Stomach smooth muscle (tissue), 2 donors: Measurements from ENCODE around the gene ADARB1.
"Not testable (repeated sequence)": the region's sequence is repeated elsewhere in the genome, so short reads cannot be mapped to it uniquely, and the experiment has no call there.

Source experiments
- H3K27ac ChIP-seq: one replicate; pipeline ENCODE4 v1.7.0; 2013; ENCODE audit warnings: mild to moderate bottlenecking, low read length, inconsistent platforms
- H3K27me3 ChIP-seq, 2 donors: one replicate each; pipeline ENCODE4 v1.7.0; 2013; ENCODE audit warnings: low read length in 2 of 2; ENCODE audit not compliant: insufficient read depth in 2 of 2, control insufficient read depth in 1 of 2
- H3K36me3 ChIP-seq, 2 donors: one replicate each; pipeline ENCODE4 v1.7.0; 2013; ENCODE audit warnings: low read length in 2 of 2; ENCODE audit not compliant: control insufficient read depth in 2 of 2, insufficient read depth in 2 of 2
- H3K4me1 ChIP-seq: one replicate; pipeline ENCODE4 v1.7.0; 2013; ENCODE audit warnings: low read length; ENCODE audit not compliant: control insufficient read depth, insufficient read depth
- H3K4me3 ChIP-seq, 2 donors: one replicate each; pipeline ENCODE4 v1.7.0; 2013; ENCODE audit warnings: low read length in 2 of 2
- H3K9ac ChIP-seq, 2 donors: one replicate each; pipeline ENCODE4 v1.7.0; 2013; ENCODE audit warnings: low read length in 2 of 2, mild to moderate bottlenecking in 1 of 2
- H3K9me3 ChIP-seq, 2 donors: one replicate each; pipeline ENCODE4 v1.7.0; 2013; ENCODE audit warnings: low read length in 2 of 2; ENCODE audit not compliant: control insufficient read depth in 2 of 2
- donor health status: healthy.
- donor health status: Pancreatic carcinoma.

The ADARB1 gene

GRCh38 chr21:45136927-45137611 is 62.7 kb downstream of the ADARB1 start:
- H3K4me1 ChIP-seq: peaks cover 21% of the 10 kb centered on the region
- H3K27ac ChIP-seq: no peak overlapping the region
- no peaks in the 10 kb centered on the region for H3K9me3 ChIP-seq
- H3K9ac ChIP-seq: no peak overlapping the region
- peaks cover 0 to 6% of the 10 kb centered on the region in 2 donors for H3K36me3 ChIP-seq
- H3K4me3 ChIP-seq: no peak overlapping the region
- no peaks in the 10 kb centered on the region for H3K27me3 ChIP-seq

GRCh38 chr21:45137612-45137937 is 63.2 kb downstream of the ADARB1 start:
- H3K27me3 ChIP-seq: no peaks in the 10 kb centered on the region
- no peak overlapping the region for H3K4me3 ChIP-seq
- no peak overlapping the region for H3K9ac ChIP-seq
- peaks cover 25% of the 10 kb centered on the region for H3K4me1 ChIP-seq
- peaks cover 0 to 6% of the 10 kb centered on the region in 2 donors for H3K36me3 ChIP-seq
- no peaks in the 10 kb centered on the region for H3K9me3 ChIP-seq
- H3K27ac ChIP-seq: no peak overlapping the region

- Histone ChIP-seq H3K4me1 (peaks cover 20% of the 10 kb centered on the region), H3K36me3 (peaks cover 0 to 9% of the 10 kb centered on the region in 2 donors), H3K9me3 (no peaks in the 10 kb centered on the region), H3K4me3 (no peak overlapping the region), H3K27me3 (no peaks in the 10 kb centered on the region), H3K9ac (no peak overlapping the region), H3K27ac (no peak overlapping the region)
These were observed 64.0 kb downstream of the ADARB1 start for GRCh38 chr21:45138199-45139002.

- H3K9me3 ChIP-seq, H3K27ac ChIP-seq, H3K4me3 ChIP-seq, H3K27me3 ChIP-seq, H3K9ac ChIP-seq: not testable (repeated sequence)
- H3K36me3 ChIP-seq: peaks cover 0 to 12% of the 10 kb centered on the region in 2 donors
- H3K4me1 ChIP-seq: peaks cover 20% of the 10 kb centered on the region
These were observed 64.6 kb downstream of the ADARB1 start for GRCh38 chr21:45139003-45139360.

GRCh38 chr21:45139473-45139872 is 65.1 kb downstream of the ADARB1 start:
- no peak overlapping the region for H3K27ac ChIP-seq
- H3K36me3 ChIP-seq: peaks cover 0 to 12% of the 10 kb centered on the region in 2 donors
- H3K9me3 ChIP-seq: no peaks in the 10 kb centered on the region
- H3K4me3 ChIP-seq: no peak overlapping the region
- H3K4me1 ChIP-seq: peaks cover 20% of the 10 kb centered on the region
- H3K27me3 ChIP-seq: no peaks in the 10 kb centered on the region
- H3K9ac ChIP-seq: no peak overlapping the region

- Histone ChIP-seq H3K36me3 (peaks cover 0 to 12% of the 10 kb centered on the region in 2 donors), H3K27ac (no peak overlapping the region), H3K4me3 (no peak overlapping the region), H3K9me3 (no peaks in the 10 kb centered on the region), H3K9ac (no peak overlapping the region), H3K4me1 (peaks cover 20% of the 10 kb centered on the region), H3K27me3 (no peaks in the 10 kb centered on the region)
These were observed 66.1 kb downstream of the ADARB1 start for GRCh38 chr21:45140346-45140940.

GRCh38 chr21:45140944-45141343 is 66.6 kb downstream of the ADARB1 start:
- Histone ChIP-seq H3K36me3 (peaks cover 0 to 13% of the 10 kb centered on the region in 2 donors), H3K4me1 (peaks cover 20% of the 10 kb centered on the region)
- not testable (repeated sequence) for H3K9me3 ChIP-seq, H3K9ac ChIP-seq, H3K27me3 ChIP-seq, H3K27ac ChIP-seq, H3K4me3 ChIP-seq

GRCh38 chr21:45141507-45141906 is 67.1 kb downstream of the ADARB1 start:
- Histone ChIP-seq H3K4me1 (peaks cover 17% of the 10 kb centered on the region), H3K36me3 (peaks cover 0 to 13% of the 10 kb centered on the region in 2 donors), H3K9ac (no peak overlapping the region), H3K27me3 (no peaks in the 10 kb centered on the region), H3K9me3 (no peaks in the 10 kb centered on the region), H3K27ac (no peak overlapping the region), H3K4me3 (no peak overlapping the region)

GRCh38 chr21:45142469-45143308 is 68.3 kb downstream of the ADARB1 start:
- Histone ChIP-seq H3K36me3 (peaks cover 0 to 16% of the 10 kb centered on the region in 2 donors), H3K27ac (no peak overlapping the region), H3K4me3 (no peak overlapping the region), H3K9ac (no peak overlapping the region), H3K4me1 (peaks cover 14% of the 10 kb centered on the region), H3K9me3 (no peaks in the 10 kb centered on the region), H3K27me3 (no peaks in the 10 kb centered on the region)

- H3K27me3 ChIP-seq: no peaks in the 10 kb centered on the region
- no peak overlapping the region for H3K9ac ChIP-seq
- no peak overlapping the region for H3K27ac ChIP-seq
- no peaks in the 10 kb centered on the region for H3K9me3 ChIP-seq
- H3K36me3 ChIP-seq: peaks cover 0 to 19% of the 10 kb centered on the region in 2 donors
- no peak overlapping the region for H3K4me3 ChIP-seq
- H3K4me1 ChIP-seq: peaks cover 9% of the 10 kb centered on the region
These were observed 69.5 kb downstream of the ADARB1 start for GRCh38 chr21:45143855-45144254.
